ENCODE results near the gene FAM89B.

DNA sequence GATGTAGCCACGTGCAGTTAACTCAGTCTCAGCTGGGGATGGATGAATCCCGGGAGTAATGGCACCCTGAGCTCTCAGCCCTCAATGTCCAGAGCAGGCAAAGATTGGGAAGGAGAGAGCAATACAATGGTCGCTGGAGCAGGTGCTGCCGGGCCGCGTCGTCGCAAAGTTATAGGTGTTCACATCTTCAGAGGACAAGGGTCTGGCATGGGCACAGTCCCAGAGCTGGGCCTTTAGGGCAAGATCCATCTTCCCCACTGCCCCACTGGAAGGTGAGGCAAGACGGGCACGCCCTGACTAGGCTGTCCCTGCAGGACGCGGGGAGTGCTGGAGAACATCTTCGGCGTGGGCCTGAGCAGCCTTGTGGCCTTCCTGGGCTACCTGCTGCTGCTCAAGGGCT, 50.8 kb downstream of the FAM89B start:
- TF ChIP-seq, protein P1, sequence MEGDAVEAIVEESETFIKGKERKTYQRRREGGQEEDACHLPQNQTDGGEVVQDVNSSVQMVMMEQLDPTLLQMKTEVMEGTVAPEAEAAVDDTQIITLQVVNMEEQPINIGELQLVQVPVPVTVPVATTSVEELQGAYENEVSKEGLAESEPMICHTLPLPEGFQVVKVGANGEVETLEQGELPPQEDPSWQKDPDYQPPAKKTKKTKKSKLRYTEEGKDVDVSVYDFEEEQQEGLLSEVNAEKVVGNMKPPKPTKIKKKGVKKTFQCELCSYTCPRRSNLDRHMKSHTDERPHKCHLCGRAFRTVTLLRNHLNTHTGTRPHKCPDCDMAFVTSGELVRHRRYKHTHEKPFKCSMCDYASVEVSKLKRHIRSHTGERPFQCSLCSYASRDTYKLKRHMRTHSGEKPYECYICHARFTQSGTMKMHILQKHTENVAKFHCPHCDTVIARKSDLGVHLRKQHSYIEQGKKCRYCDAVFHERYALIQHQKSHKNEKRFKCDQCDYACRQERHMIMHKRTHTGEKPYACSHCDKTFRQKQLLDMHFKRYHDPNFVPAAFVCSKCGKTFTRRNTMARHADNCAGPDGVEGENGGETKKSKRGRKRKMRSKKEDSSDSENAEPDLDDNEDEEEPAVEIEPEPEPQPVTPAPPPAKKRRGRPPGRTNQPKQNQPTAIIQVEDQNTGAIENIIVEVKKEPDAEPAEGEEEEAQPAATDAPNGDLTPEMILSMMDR (IDR thresholded peaks at IDR 0.05; ENCODE audit: borderline replicate concordance, extremely low read depth, low read length, poor library complexity, severe bottlenecking): no peak
- TF ChIP-seq EZH2 (IDR thresholded peaks at IDR 0.05; ENCODE audit: borderline replicate concordance, low read depth, low read length, severe bottlenecking): no peak

All from DND-41 (cell line).